GM10266 (cell line): ENCODE measurements around the gene CCDC110.
"Not testable (repeated sequence)": the region's sequence is repeated elsewhere in the genome, so short reads cannot be mapped to it uniquely, and the experiment has no call there.

Experiments
- DNase-seq: peaks from one replicate; pipeline ENCODE4 v3.0.0; 2012; ENCODE audit errors: extremely low spot score
- TF ChIP-seq, protein P1 (sequence below): IDR thresholded peaks from 2 replicates; pipeline ENCODE4 v1.5.1; 2012; ENCODE audit warnings: mild to moderate bottlenecking, low read depth; ENCODE audit not compliant: control insufficient read depth, insufficient read depth; ENCODE audit errors: missing control alignments

The CCDC110 gene

DNA sequence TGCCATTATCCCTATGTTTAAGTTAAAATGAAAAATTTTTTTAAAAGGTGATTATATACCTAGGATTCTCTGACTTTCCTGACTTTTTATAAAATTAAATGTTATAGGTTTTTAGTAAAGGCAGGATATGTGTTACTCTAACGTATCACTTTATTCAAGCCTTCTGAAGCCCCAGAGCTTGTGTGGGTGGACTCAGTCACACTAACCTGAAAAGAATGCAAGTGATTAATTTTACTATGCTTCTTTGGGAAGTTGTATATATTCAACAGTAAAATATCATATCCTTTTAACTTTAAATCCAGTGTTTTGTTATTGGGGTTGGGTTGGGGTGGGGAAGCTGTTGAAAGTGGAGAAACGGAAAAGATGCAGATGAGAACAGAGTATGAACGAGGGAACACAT lies 41.0 kb upstream of the CCDC110 start:
- TF ChIP-seq, protein P1, sequence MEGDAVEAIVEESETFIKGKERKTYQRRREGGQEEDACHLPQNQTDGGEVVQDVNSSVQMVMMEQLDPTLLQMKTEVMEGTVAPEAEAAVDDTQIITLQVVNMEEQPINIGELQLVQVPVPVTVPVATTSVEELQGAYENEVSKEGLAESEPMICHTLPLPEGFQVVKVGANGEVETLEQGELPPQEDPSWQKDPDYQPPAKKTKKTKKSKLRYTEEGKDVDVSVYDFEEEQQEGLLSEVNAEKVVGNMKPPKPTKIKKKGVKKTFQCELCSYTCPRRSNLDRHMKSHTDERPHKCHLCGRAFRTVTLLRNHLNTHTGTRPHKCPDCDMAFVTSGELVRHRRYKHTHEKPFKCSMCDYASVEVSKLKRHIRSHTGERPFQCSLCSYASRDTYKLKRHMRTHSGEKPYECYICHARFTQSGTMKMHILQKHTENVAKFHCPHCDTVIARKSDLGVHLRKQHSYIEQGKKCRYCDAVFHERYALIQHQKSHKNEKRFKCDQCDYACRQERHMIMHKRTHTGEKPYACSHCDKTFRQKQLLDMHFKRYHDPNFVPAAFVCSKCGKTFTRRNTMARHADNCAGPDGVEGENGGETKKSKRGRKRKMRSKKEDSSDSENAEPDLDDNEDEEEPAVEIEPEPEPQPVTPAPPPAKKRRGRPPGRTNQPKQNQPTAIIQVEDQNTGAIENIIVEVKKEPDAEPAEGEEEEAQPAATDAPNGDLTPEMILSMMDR = no peak
- no peak for DNase-seq

DNA sequence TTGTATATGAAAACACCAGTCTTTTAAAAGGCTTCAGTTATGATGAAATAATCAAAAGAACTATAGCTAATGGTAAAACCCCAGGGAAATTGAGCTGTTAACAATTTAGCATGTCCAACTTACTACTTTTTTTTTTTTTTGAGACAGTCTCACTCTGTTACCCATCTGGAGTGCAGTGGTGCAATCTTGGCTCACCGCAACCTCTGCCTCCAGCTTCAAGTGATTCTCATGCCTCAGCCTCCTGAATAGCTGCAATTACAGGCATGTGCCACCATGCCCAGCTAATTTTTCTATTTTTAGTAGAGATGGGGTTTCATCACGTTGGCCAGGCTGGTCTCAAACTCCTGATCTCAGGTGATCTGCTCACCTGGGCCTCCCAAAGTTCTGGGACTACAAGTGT lies 39.7 kb upstream of the CCDC110 start:
- not testable (repeated sequence) for DNase-seq

DNA sequence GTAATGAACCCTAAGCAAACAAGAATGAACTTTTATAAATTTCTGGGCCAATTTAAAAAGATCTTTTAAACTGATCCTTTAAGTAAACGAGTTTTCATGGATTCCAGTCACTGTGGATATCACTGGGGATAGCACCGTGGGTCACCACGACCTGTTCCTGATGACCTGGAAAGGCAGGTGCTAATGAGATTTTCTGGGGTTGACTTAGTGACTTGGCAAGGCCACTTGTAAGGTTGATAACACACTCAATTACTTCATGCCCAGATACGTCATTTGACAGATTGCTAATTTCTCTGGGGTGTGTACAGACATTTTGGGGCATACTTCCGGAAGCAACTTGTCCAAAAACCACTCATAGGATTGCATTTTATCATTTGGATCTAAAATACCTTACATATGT lies 39.3 kb upstream of the CCDC110 start:
- no peak for DNase-seq
- TF ChIP-seq, protein P1 = no peak

DNA sequence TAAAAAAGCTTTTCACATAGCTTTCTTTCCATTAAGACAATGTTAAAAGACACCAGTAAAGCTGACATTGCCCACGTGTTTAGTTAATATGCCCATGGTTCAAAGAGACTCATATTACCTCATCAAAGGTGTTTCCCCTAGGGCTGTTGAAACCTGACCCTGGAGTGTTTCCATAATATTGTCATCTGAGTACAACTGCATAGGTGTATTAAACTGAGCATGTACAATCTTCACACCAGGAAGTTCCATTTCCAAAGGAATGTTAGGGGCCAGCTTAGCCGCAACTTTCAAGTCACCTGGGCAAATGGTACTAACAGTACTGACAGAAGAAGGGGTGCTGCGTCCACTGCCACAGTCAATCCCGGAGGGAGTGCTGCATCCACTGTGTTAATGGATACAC lies 36.6 kb upstream of the CCDC110 start:
- DNase-seq = no peak
- TF ChIP-seq, protein P1 = no peak

DNA sequence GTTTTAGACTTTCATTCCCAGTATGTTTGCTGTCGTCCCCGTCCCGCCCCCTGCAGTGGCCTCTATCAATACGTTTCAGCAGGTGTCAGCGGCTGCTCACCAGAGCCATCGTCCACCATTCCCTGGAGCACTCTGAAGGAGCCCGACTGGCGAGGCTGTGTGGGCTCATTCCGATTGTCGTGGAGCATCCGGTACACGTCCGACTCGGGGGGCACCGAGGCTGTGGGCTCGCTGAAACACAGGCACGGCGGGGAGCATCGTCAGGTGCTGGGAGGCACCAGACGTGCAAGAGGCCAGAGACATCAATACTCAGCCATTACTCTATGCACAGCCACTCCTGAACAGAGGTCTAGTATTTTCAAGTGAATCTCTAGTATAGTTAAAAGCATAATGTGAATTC lies 34.9 kb upstream of the CCDC110 start:
- no peak for DNase-seq
- TF ChIP-seq, protein P1 = no peak

DNA sequence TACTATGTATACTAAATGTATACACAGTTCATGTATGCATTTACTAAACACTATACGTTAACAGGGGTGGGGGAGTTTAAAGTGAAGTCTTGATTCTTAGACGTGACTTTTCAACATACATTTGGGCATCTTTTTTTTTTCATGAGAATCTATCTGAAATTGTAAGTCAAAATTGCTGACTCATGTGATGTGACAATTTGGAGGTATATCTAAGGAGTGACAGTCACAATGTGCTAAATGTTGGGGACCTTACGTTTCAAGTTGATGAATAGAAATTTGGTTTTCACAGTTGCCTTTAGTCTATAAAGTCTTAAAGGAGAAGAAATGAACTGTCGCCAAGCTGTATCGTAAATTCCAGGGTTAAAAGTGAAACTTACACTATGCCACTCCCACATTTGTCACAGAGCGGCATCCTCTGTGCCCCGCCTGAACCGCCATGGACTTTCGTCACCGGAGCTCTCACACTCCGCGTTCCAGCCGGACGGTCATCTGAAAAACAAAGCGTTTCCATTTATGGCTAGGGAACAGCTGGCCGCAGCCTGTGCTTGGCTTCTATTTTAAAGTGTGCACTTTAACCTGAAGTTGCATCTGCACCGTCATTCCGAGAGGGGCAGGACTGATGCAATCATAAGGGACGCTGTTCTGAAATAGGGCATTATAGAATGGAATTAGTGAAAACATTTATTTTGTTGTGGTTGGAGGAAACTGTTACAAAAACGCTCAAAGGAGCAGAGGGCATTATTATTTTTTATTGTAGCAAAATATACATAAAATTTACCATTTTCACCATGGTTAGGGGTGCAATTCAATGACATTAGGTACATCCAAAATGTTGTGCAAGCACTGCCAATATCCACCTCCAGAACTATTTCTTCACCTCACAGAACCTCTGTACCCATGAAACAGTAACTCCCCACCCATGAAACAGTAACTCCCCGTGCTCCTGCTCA lies 32.8 kb upstream of the CCDC110 start:
- TF ChIP-seq, protein P1 = no peak

DNA sequence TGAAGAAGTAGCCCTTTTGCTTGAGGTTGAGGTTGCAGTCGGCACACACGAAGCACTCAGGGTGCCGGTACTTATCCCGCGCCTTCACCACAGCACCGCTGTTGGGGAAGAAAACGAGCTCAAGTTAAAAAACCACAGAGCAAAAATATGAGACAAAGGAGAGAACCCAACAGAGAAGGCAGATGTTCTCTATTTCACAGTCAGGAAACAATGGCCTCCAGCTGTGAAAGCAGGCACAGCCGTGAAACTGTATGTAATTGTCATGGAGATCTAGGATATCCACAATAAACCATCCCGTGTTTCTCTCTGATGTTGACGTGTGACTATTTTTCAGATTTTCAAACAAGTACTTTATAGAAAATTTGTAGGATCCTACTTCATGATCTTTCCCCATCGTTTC lies 30.9 kb upstream of the CCDC110 start:
- TF ChIP-seq, protein P1 = no peak
- no peak for DNase-seq

More for the DNA sequence above, 32.8 kb upstream of the CCDC110 start:
- DNase-seq = no peak
